Fibroblast of pulmonary artery (primary cell): ENCODE data around the gene GPR146.
"Not testable (repeated sequence)": the region's sequence is repeated elsewhere in the genome, so short reads cannot be mapped to it uniquely, and the experiment has no call there.

ENCODE experiments used
- DNase-seq: peaks from one replicate; pipeline ENCODE4 v3.0.0-alpha.2; 2010; ENCODE audit warnings: low read depth
- H3K4me3 ChIP-seq: replicated peaks from 2 replicates; pipeline ENCODE4 v1.5.1; 2011; ENCODE audit warnings: low read depth, mild to moderate bottlenecking, control low read depth, low read length, moderate library complexity
- CTCF ChIP-seq: IDR thresholded peaks from 2 replicates; pipeline ENCODE4 v1.5.1; 2011; ENCODE audit warnings: mild to moderate bottlenecking, control low read depth, low read length, inconsistent platforms; ENCODE audit errors: missing control alignments

Gene GPR146

GRCh38 chr7:1071731-1072254 is 27.4 kb downstream of the GPR146 start:
- TF ChIP-seq CTCF: no peak
- DNase-seq: no peak
- H3K4me3 ChIP-seq: no peak overlapping the region

DNA sequence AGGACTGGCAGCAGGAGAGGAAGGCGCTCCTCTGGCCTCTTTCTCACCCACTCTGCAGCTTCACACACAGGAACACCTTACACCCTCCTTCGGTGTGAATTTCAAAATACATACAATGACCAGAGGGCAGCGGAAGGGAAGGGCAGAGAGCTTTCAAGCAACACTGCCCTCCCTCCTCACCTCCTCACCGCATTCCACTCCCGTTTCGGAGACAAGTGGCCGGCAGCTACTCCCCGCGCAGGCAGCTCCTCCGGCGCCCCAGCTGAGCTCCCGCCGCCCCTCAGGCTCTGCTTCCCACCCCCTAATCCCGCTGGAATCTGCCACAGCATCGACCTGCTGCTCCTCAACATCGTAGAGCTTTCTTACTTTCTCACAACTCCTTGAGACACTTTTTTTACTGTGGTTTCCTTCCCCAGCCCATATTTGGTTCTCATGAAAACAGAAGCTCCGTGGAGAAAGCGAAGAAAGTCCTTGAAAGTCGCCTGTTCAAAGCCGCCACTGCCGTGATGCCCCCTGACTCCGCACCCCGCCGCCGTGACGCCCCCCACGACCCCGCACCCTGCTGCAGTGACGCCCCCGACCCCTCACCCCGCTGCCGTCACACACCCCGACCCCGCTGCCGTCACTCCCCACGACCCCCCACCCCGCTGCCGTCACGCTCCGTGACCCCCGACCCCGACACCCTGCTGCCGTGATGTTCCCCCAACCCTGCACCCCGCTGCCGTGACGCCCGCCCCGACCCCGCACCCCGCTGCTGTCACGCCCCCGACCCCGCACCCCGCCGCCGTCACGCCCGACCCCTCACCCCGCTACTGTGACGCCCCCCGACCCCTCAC is 29.0 kb downstream of the GPR146 start:
- no peak overlapping the region for H3K4me3 ChIP-seq
- no peak for DNase-seq
- no peak for TF ChIP-seq CTCF

DNA sequence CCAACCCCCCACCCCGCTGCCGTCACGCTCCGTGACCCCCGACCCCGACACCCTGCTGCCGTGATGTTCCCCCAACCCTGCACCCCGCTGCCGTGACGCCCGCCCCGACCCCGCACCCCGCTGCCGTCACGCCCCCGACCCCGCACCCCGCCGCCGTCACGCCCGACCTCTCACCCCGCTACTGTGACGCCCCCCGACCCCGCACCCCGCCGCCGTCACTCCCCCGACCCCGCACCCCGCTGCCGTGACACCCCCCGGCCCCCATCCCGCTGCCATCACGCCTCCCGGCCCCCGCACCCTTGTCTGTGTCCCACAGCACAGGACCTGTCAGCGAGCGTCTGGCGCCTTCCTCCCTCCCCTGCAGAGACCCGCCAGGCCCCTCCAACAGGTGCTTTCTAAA is 29.7 kb downstream of the GPR146 start:
- not testable (repeated sequence) for H3K4me3 ChIP-seq

GRCh38 chr7:1074593-1075431 is 30.5 kb downstream of the GPR146 start:
- DNase-seq: no peak
- TF ChIP-seq CTCF: no peak
- no peak overlapping the region for H3K4me3 ChIP-seq

More for the DNA sequence above, 29.7 kb downstream of the GPR146 start:
- DNase-seq: not testable (repeated sequence)

GRCh38 chr7:1076184-1077072 is 32.1 kb downstream of the GPR146 start:
- H3K4me3 ChIP-seq: peak overlapping the region; percentile 19
- DNase-seq: peak; percentile 42

DNA sequence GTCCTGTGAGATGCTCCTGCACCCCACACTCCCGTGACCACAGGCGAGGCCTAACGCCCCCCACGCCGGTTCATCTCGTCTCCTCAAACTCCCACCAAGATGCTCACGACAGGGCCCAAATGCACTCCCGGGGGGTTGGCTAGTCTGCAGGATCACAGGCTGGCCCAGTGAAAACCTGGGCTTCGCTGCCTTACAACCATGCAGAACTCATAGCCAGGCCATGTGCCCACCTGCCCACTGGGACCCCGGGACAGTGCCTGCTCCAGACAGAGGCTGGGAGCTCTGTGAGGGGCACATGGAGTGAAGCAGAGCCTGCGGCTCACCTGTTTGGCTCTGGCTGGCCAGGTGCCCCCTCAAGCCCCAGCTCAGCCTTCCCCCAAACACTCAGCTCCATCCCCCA is 34.2 kb downstream of the GPR146 start:
- no peak for TF ChIP-seq CTCF
- H3K4me3 ChIP-seq: no peak overlapping the region
- no peak for DNase-seq

More at GRCh38 chr7:1076184-1077072, 32.1 kb downstream of the GPR146 start:
- peak; percentile 2 for TF ChIP-seq CTCF

GRCh38 chr7:1078985-1079384 is 34.6 kb downstream of the GPR146 start:
- TF ChIP-seq CTCF: no peak
- no peak overlapping the region for H3K4me3 ChIP-seq
- no peak for DNase-seq
